Activated T-cell treated with anti-CD3 and anti-CD28 coated beads, Interleukin-2, amount 50 U/mL, for 72 hours (primary cell): ENCODE results near the gene GTPBP3. TPM values are rescaled to one million over a fixed set of nuclear protein-coding genes. Genes with fewer than 3 reads are reported as not detected.
A peak's percentile ranks its signal among the peaks of the same experiment; 100 is the strongest.

Source experiments
- ATAC-seq, 2 donors: fragments of 150-1000 bp; cut with Tn5 transposase; replicated peaks in 1 of 2; 2 replicates each; pipeline ENCODE4 v1.10.0; 2021; ENCODE audit warnings: moderate library complexity in 2 of 2, mild to moderate bottlenecking in 1 of 2
- DNase-seq, 2 donors: peaks; one replicate each; pipeline ENCODE4 v3.0.0; 2021 to 2022; ENCODE audit warnings: mixed read lengths in 1 of 2
- H3K27ac Mint-ChIP-seq: one replicate; pipeline ENCODE4 v1.8.0; 2022; ENCODE audit warnings: mild to moderate bottlenecking, moderate library complexity, mixed read lengths
- H3K27me3 Mint-ChIP-seq: one replicate; pipeline ENCODE4 v1.8.0; 2022; ENCODE audit warnings: low read depth, mixed read lengths
- H3K36me3 Mint-ChIP-seq, 2 donors: one replicate each; pipeline ENCODE4 v1.8.0; 2022; ENCODE audit warnings: mixed read lengths in 2 of 2, mild to moderate bottlenecking in 1 of 2; ENCODE audit not compliant: insufficient read depth in 2 of 2
- H3K4me1 Mint-ChIP-seq: one replicate; pipeline ENCODE4 v1.8.0; 2022; ENCODE audit warnings: low read depth, mixed read lengths
- H3K4me3 Mint-ChIP-seq, 2 donors: one replicate each; pipeline ENCODE4 v1.8.0; 2022; ENCODE audit warnings: mild to moderate bottlenecking in 2 of 2, mixed read lengths in 2 of 2, moderate library complexity in 2 of 2
- H3K9me3 Mint-ChIP-seq, 2 donors: one replicate each; pipeline ENCODE4 v1.8.0; 2022; ENCODE audit warnings: mixed read lengths in 2 of 2
- total RNA-seq, 2 donors: library from RNA; stranded (reverse); gene quantifications; one replicate each; pipeline ENCODE4 v1.2.3, GENCODE V29; 2022

The GTPBP3 gene
- total RNA-seq, 2 donors from 2014 or later: 26.0 to 39.1 TPM

- no peaks in the 10 kb centered on the region for H3K9me3 Mint-ChIP-seq
These were observed 33.4 kb upstream of the GTPBP3 start for GRCh38 chr19:17303940-17304267.

GRCh38 chr19:17304386-17305215 lies 32.8 kb upstream of the GTPBP3 start:
- Mint-ChIP-seq H3K27me3 (no peaks in the 10 kb centered on the region), H3K36me3 (no peaks in the 10 kb centered on the region), H3K4me3 (peak overlapping the region; percentile 86 to 94), H3K4me1 (peaks cover 47% of the 10 kb centered on the region), H3K27ac (peak overlapping the region; percentile 5), H3K9me3 (no peaks in the 10 kb centered on the region)
- DNase-seq (no peak), ATAC-seq (no peak)

More at GRCh38 chr19:17303940-17304267, 33.4 kb upstream of the GTPBP3 start:
- no peaks in the 10 kb centered on the region for H3K36me3 Mint-ChIP-seq
- H3K4me3 Mint-ChIP-seq: peak overlapping the region; percentile 78 to 80
- DNase-seq: no peak
- H3K27me3 Mint-ChIP-seq: no peaks in the 10 kb centered on the region
- H3K4me1 Mint-ChIP-seq: peaks cover 45% of the 10 kb centered on the region
- no peak overlapping the region for H3K27ac Mint-ChIP-seq
- no peak for ATAC-seq

DNA sequence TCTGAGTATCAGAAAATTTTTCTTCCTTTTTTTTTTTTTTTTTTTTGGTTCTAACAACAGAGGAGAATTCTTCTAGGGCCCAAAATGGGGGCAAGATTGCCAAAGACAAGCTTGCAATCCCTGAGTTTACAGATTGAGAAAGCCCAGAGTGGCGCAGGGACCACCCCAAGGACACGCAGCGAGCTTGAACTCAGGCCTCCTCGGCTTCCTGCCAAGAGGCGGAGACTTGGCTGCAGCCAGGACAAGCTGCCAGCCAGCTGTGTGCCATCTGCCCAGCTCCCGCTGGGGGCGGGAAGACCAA lies 32.2 kb upstream of the GTPBP3 start:
- no peak for DNase-seq
- Mint-ChIP-seq H3K36me3 (peaks cover 0 to 1% of the 10 kb centered on the region in 2 donors), H3K9me3 (no peaks in the 10 kb centered on the region), H3K4me3 (peak overlapping the region; percentile 86 to 94), H3K27ac (peak overlapping the region; percentile 57), H3K4me1 (peaks cover 49% of the 10 kb centered on the region), H3K27me3 (no peaks in the 10 kb centered on the region)
- no peak for ATAC-seq

DNA sequence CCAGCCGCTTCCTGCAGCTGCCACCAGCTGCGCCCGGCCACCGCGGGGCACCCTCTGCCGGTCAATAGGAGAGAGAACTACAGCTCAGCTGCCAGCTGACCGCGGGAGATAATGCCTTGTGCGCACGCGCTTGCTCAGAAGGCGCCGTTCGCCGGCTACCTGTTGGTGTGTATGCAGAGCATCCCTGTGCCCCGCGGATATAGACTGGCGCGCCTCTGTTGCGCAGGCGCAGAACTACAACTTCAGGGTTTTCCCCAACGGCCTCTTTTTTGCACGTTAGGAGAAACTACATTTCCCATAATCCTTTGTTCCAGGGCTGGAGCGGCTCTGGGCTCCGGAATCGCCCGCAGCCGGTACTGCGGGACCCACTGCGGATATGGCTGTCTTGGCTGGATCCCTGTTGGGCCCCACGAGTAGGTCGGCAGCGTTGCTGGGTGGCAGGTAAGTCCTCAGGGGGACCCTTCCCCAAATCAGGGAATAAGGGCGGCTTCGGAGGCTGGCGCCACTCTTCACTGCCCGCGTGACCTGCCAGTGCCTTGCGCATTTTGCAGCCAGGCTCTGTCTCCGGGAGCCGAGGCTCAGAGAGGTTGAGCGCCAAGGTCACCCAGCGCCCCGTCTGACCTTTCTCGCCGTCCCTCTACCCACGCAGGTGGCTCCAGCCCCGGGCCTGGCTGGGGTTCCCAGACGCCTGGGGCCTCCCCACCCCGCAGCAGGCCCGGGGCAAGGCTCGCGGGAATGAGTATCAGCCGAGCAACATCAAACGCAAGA lies 31.7 kb upstream of the GTPBP3 start, which contains the start of gene MRPL34:
MRPL34 (plus strand) TSS at position 356 of the 768 bp plus-strand sequence; CDS start at position 377, 21 bp downstream.
- H3K4me1 Mint-ChIP-seq: peaks cover 54% of the 10 kb centered on the region
- H3K4me3 Mint-ChIP-seq: peak within 1 kb of the TSS; percentile 86 to 94
- H3K36me3 Mint-ChIP-seq: peaks cover 0 to 1% of the 10 kb centered on the region in 2 donors
- H3K27ac Mint-ChIP-seq: peak within 1 kb of the TSS; percentile 77
- H3K27me3 Mint-ChIP-seq: no peaks in the 10 kb centered on the region
- H3K9me3 Mint-ChIP-seq: no peaks in the 10 kb centered on the region
- ATAC-seq (peak; percentile 71 to 75), DNase-seq (peak; percentile 96 to 98)

- H3K27me3 Mint-ChIP-seq: no peaks in the 10 kb centered on the region
- H3K27ac Mint-ChIP-seq: peak overlapping the region; percentile 77
- H3K9me3 Mint-ChIP-seq: no peaks in the 10 kb centered on the region
- ATAC-seq: no peak
- DNase-seq: no peak
- H3K4me3 Mint-ChIP-seq: peak overlapping the region; percentile 86 to 94
- peaks cover 0 to 1% of the 10 kb centered on the region in 2 donors for H3K36me3 Mint-ChIP-seq
- peaks cover 59% of the 10 kb centered on the region for H3K4me1 Mint-ChIP-seq
These were observed 31.1 kb upstream of the GTPBP3 start for GRCh38 chr19:17306285-17306714.

- Mint-ChIP-seq H3K4me1 (peaks cover 60% of the 10 kb centered on the region), H3K9me3 (no peaks in the 10 kb centered on the region), H3K27me3 (no peaks in the 10 kb centered on the region), H3K4me3 (peak overlapping the region; percentile 8 to 86), H3K36me3 (peaks cover 0 to 1% of the 10 kb centered on the region in 2 donors), H3K27ac (no peak overlapping the region)
- DNase-seq (no peak), ATAC-seq (no peak)
These were observed 29.4 kb upstream of the GTPBP3 start for GRCh38 chr19:17307876-17308377.

- Mint-ChIP-seq H3K27me3 (no peaks in the 10 kb centered on the region), H3K4me1 (peaks cover 53% of the 10 kb centered on the region), H3K36me3 (peaks cover 0 to 1% of the 10 kb centered on the region in 2 donors), H3K27ac (peak within 1 kb of the TSS; percentile 96), H3K9me3 (no peaks in the 10 kb centered on the region), H3K4me3 (peak within 1 kb of the TSS; percentile 86 to 93)
- ATAC-seq (peak; percentile 80), DNase-seq (peak; percentile 98 to 100)
These were observed 28.0 kb upstream of the GTPBP3 start, which contains the start of gene DDA1 for GRCh38 chr19:17309198-17309964. Gene DDA1, plus strand, starts transcription at chr19:17309563. Its CDS starts 92 bp downstream, at chr19:17309655.

GRCh38 chr19:17309965-17310461 lies 27.3 kb upstream of the GTPBP3 start:
- Mint-ChIP-seq H3K27me3 (no peaks in the 10 kb centered on the region), H3K36me3 (peaks cover 0 to 1% of the 10 kb centered on the region in 2 donors), H3K9me3 (no peaks in the 10 kb centered on the region), H3K4me3 (peak overlapping the region; percentile 86 to 93), H3K27ac (peak overlapping the region; percentile 96), H3K4me1 (peaks cover 48% of the 10 kb centered on the region)
- DNase-seq (peak in 1 of 2 donors; percentile 49), ATAC-seq (no peak)

GRCh38 chr19:17311455-17312188 lies 25.7 kb upstream of the GTPBP3 start:
- Mint-ChIP-seq H3K27ac (peak overlapping the region; percentile 20), H3K4me1 (peaks cover 46% of the 10 kb centered on the region), H3K4me3 (peak overlapping the region; percentile 14 to 93), H3K36me3 (peaks cover 1 to 10% of the 10 kb centered on the region in 2 donors), H3K27me3 (no peaks in the 10 kb centered on the region), H3K9me3 (no peaks in the 10 kb centered on the region)
- ATAC-seq: no peak
- no peak for DNase-seq

GRCh38 chr19:17312189-17313113 lies 24.9 kb upstream of the GTPBP3 start:
- H3K27ac Mint-ChIP-seq: no peak overlapping the region
- H3K9me3 Mint-ChIP-seq: no peaks in the 10 kb centered on the region
- DNase-seq (no peak), ATAC-seq (no peak)
- no peak overlapping the region for H3K4me3 Mint-ChIP-seq
- peaks cover 1 to 10% of the 10 kb centered on the region in 2 donors for H3K36me3 Mint-ChIP-seq
- H3K27me3 Mint-ChIP-seq: no peaks in the 10 kb centered on the region
- peaks cover 37% of the 10 kb centered on the region for H3K4me1 Mint-ChIP-seq

DNA sequence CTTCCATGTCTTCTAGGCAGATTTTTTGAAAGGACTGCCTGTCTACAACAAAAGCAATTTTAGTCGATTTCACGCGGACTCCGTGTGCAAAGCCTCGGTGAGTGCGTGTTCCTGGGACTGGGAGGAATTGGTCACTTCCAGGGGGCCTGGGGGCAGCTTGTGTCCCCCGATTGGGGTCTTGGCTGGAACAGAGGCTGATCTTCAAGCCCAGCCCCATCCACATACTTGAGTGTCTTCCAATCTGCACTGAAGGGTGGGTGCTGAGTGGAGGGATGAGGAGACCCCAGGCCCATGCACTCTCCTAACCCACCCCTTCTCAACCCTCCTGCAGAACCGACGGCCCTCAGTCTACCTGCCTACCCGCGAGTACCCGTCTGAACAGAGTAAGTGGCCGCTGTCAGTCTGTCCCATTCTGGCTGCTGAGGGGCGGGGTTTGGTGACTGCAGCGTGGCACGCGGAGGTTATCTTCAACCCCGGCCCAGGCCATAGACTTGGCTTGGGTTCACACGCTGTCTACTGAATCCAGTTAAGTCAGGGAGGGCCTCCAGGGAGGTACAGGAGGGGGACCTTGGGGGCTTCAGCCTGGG lies 23.3 kb upstream of the GTPBP3 start:
- Mint-ChIP-seq H3K27ac (no peak overlapping the region), H3K4me3 (no peak overlapping the region), H3K27me3 (no peaks in the 10 kb centered on the region), H3K36me3 (peaks cover 1 to 10% of the 10 kb centered on the region in 2 donors), H3K4me1 (peaks cover 27% of the 10 kb centered on the region), H3K9me3 (no peaks in the 10 kb centered on the region)
- no peak for DNase-seq
- ATAC-seq: no peak
